HG03439 (cell line): ENCODE results near the gene UBASH3B.
"Not testable (repeated sequence)": the region's sequence is repeated elsewhere in the genome, so short reads cannot be mapped to it uniquely, and the experiment has no call there.

Experiments used
- ATAC-seq: cut with Tn5 transposase; IDR thresholded peaks from one replicate; pipeline ENCODE4 v1.9.1; 2021; ENCODE audit warnings: mild to moderate bottlenecking, moderate library complexity; ENCODE audit not compliant: unreplicated experiment

The UBASH3B gene

DNA sequence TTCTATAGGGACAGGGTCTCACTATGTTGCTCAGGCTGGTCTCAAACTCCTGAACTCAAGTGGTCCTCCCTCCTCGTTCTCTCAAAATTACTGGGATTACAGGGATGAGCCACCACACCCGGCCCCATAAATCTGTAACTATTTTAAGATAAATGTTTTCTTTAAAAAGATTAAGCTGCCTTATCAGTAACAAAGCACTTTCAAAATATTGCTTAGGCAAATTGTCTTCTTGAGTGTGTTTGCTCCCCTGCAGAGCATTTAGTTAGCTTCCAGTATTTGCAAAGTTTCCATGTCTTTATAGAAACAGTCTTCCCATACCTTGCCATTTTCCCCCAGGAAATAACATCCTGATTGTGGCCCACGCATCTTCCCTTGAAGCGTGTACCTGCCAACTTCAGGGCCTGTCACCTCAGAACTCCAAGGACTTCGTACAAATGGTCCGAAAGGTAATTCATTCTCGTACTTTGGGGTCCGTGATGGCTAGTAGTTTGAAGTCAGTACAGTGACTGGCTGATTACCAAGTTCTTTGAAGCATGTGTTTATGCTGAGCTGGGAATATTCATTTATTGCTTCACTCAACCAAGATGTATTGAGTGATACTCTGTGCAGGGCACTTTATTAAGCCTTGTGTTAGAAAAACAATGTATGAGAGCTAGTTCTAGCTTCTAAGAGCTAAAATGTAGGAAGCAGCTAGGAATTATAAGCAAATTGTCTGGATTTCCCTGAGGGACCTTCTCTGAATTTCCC is 152.4 kb downstream of the UBASH3B start:
- ATAC-seq = no peak

DNA sequence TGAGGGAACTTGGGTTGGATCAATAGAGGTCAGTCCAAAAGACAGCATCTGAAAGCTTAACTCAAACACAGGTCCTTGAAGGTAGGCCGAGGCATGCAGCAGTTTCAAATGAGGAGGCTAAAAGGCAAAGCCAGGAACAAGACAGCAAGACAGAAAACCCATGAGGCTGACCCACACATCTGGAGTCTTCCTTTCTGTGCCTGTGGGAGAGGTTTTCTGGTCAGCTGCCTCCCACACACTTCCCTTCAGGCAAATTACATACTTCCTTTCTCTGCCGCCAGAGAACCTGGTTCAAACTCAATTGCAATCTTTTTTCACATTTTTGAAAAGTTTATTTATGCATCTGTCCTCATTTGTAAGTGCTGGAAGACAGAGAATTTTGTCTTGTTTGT is 153.0 kb downstream of the UBASH3B start:
- ATAC-seq = peak; percentile 63

DNA sequence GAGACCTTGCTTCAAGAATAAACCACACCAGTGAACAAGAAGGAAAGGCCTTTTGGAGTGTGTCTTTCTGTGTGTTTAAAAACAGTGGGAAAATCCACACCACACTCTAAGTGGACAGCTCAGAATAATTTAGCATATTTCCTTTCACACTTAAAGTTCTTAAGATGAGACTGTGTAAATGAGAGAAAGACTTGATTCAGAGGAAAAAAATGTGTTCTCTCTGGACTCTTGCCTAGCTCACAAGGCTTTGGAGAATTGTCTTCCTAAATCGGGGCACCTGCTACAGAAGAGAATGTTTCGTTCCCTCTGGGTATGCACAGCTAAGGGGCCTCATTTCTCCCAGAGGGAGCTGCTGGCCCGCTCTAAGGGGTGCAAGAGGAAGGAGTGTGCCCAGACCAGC is 154.3 kb downstream of the UBASH3B start:
- no peak for ATAC-seq

DNA sequence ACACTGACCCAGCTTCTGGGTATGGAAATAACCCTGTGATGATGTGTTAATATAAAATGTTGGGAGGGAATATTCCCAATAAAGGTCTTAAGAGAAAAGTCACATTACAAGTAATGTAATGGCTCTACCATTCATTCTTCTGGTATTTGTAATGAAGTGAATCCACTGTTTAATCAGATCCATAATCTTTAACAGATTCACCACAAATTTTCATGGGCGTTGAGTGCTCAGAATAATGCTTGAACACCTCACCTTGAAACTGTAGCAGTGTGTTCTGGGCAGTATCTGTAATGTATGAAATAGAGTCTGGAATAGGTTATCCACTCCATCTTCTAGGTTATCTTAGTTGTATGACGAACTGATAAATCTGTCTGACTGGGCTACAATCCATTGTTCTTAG is 156.2 kb downstream of the UBASH3B start:
- no peak for ATAC-seq

DNA sequence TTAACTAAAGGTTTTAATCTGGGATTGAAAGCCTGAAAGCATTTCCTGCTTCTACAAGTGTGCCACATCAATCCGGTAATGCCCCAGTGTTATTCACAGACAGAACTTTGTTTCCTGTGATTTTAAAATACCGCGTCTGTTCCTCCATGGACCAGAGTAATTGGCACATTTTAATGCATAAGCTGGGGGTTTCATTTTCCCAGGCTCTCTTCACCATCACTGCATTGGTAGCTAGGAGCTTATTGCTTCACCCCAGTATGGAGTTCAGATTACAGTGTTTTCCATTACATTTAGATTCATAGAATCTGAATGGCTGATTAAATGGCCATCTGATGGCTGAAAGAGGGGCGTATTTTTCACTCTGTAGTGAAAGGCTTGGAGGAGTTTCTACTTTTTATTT is 157.1 kb downstream of the UBASH3B start:
- no peak for ATAC-seq

DNA sequence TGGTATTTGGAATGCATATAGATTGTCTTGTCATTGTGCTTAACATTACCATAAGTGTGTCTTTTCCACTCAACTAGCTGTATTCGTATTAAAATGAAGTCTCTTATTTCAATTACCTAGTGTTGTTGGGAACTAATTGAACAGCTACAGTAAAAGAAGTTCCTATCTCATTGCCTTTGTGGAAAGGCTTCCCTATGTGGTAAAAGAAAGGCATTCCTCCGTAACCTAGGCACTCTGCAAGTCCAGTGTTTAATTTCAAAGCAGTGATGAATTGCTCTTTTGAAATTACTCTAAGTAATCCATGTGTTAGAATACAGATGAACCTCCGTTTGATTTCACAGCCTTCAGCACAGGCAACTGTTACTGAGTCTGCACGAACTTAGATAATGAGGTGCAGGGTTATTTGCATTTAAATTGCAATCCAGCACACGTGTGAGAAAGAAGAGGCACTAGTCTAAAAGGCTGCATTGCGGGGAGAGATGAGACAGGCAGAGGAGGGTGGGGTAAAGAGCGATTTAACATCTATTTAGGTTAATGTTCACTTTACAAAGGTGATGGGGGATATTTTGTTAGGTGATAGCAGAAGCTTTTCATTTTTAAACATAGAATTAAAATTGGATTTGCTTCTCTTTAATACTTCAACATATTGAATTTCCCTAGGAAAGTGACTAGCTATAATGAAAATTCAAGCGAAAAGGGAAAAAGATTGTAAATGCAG is 157.8 kb downstream of the UBASH3B start:
- ATAC-seq = no peak

DNA sequence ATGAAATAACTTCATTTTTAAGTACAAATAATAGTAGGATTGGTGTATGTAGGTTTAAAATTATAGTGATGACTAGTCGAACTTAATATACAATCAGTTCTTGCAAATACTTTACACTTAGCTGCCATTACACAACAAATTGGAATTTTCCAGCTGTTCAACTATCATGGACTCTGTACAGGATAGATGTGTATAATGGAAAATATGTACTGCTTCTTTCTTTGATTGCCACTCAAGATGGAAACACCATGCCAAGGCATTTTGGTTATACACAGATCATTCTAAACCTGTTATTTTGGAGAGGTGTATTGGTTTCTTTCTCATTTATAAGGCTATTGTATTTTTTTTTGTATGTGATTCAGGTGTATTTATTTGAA is 158.4 kb downstream of the UBASH3B start:
- ATAC-seq = no peak

DNA sequence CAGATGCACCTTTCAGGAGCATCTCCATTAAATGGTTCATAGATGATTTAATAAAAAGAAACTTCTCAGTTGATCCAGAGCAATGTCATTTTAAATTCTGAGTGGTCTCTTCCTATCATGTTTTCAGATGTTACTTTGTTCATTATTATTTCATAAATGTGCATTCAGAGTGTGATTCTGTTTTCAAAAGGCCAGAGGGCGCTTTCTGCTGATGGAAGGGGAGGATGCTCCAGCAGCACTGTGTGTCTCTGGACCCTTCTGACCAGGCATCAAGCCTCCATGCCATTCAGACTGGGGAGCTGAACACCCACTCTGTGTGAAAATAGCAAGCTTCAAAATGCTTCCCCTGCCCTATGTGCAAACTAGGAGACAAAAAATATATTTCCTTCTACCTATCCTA is 158.9 kb downstream of the UBASH3B start:
- ATAC-seq = no peak

DNA sequence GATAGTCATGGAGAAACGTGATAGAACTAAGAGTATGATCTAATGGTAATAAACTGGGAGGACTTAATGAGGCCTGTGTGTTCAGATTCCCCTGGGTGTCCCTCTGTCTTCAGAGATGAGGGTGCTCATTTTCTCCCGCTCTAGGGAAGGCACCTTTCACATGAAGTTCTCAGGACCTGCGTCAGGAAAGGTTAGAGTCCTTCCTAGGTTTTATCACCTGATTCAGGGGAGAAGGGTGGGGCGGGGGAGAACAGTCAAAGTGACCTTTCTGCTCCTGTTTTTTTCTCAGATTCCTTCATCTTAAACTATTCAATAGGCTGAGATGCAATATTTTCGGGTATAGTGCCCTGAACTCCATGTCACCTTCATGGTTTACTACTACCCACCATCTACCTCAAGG is 160.4 kb downstream of the UBASH3B start:
- ATAC-seq = no peak

DNA sequence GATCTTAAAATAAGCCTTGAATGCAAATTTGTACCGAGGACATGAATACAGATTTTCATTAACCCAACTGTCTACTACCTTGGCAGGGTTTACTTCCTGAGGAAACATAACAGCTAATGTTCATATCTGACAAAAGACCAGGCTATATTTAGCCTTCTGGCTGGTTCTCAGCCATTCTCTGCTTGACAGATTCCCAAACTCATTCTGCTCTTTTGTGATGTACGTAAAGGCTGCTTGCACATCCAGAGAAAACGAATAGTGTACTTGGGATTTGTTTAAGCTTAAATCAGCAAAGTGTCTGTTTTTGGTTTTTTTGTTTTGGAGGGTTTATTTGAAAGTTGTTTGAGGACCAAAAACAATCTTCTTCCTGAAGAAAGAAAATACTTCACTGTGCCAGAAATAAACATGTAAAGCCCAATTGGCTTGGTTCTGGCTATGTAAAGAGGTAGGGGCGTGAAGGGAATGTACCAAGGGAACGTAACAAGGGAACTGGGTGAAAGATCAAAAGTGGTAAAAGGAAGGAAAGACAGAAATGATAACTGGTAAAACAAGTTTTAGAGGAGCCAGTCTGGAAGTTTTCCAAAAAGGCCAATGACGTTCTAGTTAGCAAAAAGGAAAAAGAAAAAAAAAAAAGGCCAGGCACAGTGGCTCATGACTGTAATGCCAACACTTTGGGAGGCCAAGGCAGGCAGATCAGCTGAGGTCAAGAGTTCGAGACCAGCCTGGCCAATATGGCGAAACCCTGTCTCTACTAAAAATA is 161.4 kb downstream of the UBASH3B start:
- ATAC-seq = no peak

DNA sequence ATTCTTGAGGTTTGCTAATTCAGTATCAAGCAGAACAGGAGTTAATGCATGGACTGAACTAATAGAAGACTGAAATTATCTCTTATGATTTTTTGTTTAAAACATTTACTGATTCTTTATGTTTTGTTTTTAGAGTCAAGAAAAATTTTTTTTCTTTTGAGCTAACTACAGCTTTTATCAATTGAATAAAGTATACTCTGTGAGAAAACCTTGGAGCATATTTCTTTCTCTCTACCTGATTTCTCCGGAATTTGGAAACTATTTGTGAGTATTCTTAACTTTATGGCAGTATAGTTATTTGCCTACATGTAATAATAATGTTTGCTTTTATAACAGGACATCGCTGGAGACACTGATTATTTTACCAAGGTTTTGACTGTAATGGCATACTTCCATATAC is 164.6 kb downstream of the UBASH3B start:
- ATAC-seq = no peak

DNA sequence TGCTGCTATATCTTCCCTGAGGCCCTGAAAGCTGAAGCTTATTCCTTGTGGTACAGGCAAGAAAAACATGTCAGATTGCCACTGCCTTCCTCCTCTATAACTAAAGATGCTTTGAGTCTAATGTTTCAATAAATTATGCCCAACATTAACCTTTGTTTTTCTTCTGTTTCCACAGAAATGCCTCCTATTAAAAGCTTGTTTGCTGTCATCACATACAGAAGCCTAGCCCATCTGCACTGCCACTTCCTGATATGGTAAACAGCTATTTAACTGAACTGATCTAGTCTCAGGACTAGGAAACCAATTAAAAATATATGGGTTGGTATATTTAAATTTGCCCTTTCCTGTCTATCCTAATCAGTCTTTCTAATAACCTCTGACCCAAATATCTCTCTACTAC is 165.6 kb downstream of the UBASH3B start:
- no peak for ATAC-seq

DNA sequence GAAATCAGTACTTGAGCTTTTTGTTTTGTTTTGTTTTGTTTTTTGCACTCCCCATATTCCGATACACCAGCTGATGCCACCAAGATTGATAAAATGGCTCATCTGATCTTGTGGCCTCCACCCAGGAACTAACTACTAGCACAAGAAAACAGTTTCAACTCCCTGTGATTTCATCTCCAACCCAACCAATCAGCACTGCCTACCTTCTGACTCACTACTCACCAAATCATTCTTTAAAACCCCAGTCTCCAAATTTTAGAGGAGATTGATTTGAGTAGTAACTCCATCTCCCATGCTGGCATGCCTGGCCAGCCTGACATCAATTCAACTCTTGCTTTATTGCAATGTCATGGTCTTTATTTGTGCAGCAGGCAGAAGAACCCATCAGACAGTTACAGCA is 166.7 kb downstream of the UBASH3B start:
- ATAC-seq = no peak

DNA sequence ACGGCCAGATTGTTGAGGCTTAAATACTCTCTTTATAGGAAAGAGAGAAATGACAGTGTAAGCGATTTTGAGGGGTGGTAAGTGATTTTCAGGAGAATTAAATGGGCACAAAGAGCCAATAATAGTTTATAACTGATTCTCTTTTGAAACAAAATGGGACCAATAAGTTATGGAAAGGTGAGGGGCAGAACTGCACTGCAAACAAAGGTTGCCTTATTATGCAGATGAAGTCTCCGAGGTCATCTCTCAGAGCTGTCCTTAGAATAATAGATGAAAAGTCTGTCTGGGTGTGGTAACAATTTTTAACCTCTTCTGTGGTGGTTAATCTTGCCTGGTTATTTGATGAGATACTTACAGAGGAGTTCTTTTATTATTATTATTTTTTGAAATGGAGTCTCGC is 168.0 kb downstream of the UBASH3B start:
- no peak for ATAC-seq

DNA sequence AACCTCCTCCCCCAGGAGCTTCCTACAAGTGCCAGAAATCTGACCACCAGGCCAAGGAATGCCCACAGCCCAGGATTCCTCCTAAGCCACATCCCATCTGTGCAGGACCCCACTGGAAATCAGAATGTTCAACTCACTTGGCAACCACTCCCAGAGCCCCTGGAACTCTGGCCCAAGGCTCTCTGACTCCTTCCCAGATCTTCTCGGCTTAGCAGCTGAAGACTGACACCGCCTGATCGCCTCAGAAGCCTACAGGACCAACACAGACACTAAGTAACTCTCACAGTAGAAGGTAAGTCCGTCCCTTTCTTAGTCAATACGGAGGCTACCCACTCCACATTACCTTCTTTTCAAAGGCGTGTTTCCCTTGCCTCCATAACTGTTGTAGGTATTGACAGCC is 173.8 kb downstream of the UBASH3B start:
- ATAC-seq = not testable (repeated sequence)

DNA sequence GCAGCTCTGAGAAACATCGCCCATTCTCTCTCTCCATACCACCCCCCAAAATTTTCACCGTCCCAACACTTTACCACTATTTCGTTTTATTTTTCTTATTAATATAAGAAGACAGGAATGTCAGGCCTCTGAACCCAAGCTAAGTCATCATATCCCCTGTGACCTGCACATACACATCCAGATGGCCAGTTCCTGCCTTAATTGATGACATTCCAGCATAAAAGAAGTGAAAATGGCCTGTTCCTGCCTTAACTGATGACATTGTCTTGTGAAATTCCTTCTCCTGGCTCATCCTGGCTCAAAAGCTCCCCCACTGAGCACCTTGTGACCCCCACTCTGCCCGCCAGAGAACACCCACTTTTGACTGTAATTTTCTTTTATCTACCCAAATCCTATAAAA is 176.8 kb downstream of the UBASH3B start:
- ATAC-seq = not testable (repeated sequence)

DNA sequence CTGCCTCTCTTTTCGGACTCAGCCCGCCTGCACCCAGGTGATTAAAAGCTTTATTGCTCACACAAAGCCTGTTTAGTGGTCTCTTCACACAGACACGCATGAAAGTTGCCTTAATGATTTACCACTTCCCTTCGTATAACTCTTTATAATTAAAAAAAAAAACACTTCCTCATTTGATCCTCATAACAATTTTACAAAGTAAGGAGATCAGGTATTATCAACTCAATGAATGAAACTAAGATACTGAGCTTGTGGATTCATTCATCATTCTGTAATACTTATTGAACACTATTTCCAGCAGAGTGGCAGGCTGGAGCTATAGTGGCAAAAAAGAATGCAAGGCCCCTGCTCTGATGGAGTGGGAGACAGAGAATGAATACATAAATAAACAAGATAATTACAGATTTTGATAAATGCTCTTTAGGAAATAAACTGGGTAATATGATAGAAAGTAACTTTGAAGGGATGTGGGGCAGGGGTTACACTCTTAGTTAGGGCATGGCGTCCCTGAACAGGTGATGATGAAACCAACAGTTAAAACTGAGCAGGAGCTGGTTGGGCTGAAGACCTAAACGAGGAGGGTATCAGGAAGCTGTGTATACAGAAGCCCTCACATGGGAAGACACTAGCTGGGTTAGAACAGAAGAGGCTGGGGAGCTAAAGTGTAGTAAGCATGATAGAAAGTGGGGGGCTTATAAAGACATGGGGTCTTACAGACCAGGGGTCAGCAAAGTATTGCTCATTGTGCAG is 177.4 kb downstream of the UBASH3B start:
- ATAC-seq = no peak

DNA sequence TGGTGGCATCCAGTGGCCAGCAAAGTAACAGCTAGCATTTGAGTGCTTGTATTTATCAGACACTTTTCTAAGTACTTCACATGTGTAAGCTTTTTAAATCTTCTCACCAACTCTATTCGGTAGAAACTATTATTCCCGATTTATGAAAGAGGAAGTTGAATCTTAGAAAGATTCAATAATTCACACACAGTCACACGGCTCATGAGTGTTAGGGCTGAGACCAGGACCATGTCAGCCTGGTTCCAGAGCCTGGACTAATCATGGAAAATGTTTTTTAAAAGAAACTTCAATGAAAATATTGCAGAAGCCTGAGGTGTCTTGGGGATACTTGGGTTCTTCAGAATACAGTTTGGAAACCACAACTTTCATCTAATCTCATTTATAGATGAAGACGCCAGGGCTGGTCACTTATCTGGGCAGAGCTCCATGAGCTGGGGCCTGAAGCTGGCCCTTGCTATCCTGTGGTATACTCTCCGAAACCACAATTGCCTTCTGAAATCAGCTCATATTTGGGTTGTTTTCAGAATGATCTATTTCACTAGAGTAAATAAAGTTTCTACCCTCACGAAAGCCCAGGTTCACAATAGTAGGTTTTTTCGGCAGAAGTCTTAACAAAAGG is 178.4 kb downstream of the UBASH3B start:
- no peak for ATAC-seq

DNA sequence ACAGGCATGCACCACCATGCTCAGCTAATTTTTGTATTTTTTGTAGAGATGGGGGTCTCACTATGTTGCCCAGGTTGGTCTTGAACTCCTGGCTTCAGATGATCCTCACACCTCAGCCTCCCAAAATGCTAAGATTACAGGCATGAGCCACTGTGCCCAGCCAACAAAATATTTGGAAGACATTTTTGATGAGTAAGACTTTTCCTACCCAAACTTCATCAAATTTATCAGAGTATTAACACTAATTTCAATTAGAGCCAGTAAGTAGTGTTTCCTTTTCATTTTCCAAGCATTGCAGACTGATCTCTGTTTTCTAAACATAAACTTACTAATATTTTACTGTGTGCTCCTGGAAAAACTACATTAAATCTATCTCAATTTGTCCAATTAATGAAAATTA is 181.4 kb downstream of the UBASH3B start:
- ATAC-seq = no peak

DNA sequence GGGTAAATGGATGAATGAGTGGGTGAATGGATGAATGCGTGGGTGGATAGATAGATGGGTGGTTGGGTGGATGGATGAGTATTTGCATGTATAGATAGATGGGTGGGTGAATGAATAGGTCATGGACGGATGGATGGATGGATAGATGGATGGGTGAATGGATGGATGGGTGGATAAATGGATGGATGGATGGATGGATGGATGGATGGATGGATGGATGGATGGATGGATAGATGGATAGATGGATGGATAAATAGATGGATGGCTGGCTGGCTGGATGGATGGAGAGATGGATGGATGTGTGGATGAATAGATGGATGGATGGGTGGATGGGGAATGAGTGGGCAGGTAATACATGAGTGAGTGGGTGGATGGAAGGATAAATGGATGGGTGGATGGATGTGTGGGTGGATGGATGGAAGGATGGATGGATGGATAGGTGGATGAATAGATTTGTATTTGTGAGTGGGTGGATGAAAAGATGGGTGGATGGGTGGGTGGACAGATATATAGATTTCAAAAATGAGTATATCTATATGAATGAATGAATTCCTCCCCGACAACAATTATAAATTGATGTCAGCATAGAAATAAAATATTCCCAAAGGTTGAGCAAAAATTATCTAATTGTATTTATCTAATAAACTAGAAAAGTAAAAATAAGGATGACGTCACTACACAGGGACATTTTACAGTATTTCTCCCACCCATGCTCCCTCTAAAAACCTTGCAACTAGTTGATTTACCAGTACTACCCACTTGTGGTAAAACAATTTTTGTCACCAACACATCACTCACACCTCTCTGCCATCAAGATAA is 182.2 kb downstream of the UBASH3B start:
- ATAC-seq = no peak
